CD4-positive, alpha-beta T cell treated with Interleukin-4 for 1 hour (primary cell): ENCODE data around the gene IKZF4.
A peak's percentile ranks its signal among the peaks of the same experiment; 100 is the strongest.
"Not testable (repeated sequence)": the region's sequence is repeated elsewhere in the genome, so short reads cannot be mapped to it uniquely, and the experiment has no call there.

Source experiments
- DNase-seq, 2 donors: peaks; one replicate each; pipeline ENCODE4 v3.0.0-alpha.2; 2020 to 2022

IKZF4 gene

GRCh38 chr12:56020423-56021184 lies at the start of gene IKZF4:
Gene IKZF4 (plus strand): TSS chr12:56021043. CDS start chr12:56021494, 451 bp downstream.
- peak in 1 of 2 donors; percentile 21 for DNase-seq

- DNase-seq, result no peak
These were observed 48.8 kb upstream of the IKZF4 start for GRCh38 chr12:55972042-55972441.

DNA sequence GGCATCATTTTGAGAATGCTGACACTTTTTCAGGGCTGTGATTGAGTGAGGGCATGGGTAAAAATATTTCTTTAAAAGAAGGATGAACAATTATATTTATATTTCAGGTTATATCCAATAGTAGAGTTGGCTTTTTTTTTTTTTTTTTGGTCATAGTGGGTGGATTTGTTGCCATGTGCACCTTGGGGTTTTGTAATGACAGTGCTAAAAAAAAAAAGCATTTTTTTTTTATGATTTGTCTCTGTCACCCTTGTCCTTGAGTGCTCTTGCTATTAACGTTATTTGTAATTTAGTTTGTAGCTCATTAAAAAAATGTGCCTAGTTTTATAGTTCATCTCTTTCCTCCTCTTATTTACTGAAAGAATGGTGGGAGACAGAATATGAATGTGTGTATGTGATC lies 48.4 kb upstream of the IKZF4 start:
- DNase-seq, result no peak

GRCh38 chr12:55972911-55973598 lies 47.8 kb upstream of the IKZF4 start:
- peak; percentile 35 to 61 for DNase-seq

DNA sequence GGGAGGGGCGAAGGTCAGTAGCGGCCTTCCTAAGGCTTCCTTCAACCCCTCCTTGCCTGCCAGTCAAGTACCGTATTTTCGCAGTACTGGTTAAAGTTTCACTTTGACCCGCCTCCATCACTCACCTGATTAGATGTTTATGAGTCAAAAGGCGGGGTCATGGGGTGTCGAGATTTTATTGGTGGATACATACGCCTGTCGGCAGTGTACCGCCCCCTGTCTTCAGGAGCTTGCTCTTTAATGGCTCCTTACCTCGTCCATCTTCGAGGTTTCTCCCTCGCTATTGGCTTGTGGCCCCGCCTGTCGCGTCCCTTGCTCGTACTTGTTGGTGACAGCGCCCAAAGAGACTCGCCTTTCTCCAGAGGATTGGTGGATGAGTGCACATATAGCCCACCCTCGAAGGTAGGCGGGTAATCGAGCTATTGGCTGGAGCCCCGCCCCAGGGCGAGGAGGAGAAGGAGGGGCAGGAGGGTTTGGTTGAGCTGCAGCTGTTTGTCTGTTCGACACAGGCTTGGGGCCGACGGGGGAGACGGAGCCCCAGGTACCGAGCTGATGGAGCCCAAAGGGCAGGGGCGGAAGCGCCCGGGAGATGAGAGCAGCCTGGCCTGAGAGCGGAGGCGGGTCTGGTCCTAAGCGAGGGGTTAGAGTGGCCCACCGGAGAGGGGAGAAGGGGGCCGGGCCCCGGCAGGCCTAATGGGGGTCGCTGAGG lies 47.1 kb upstream of the IKZF4 start, which contains the start of gene RAB5B:
RAB5B (plus strand) TSS at position 480 of the 709 bp plus-strand sequence. CDS start 12,883 bp downstream, outside the sequence.
- peak; percentile 100 for DNase-seq

DNA sequence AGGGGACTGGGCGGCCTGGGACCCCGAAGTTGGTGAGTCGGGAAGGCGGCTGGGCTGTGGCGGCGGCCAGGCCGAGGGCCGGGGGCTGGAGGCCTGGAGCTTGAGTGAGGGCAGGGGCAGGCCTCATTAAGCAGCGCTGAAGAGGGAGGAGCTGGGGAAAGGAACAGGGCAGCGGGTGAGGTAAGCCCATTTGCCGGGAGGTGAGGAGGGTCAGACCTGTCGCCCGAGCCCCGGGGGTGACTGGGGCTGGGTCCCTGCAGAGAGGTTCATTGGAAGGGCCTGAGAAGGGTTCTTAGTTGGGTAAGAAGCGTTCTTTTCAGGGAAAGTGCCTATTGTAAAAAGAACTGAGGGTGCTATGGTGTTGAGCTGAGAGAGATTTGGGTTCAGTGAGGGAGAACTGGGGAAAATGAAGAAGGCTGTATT lies 46.5 kb upstream of the IKZF4 start:
- DNase-seq, result peak; percentile 30 to 41

DNA sequence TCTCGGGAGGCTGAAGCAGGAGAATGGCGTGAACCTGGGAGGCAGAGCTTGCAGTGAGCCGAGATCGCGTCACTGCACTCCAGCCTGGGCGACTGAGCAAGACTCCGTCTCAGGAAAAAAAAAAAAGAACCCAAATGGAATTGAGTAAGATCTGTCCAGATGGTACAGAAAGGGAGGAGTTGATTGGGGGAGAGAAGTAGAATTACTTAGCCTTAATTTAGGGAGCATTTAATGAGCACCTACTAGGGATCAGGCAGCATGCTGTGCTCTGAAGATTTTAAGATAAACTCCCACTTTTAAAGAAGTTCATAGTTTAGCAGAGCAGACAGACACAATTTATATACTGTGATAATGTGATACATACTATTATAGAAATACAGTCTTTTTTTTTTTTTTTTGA lies 42.5 kb upstream of the IKZF4 start:
- no peak for DNase-seq

- no peak for DNase-seq
These were observed 41.8 kb upstream of the IKZF4 start for GRCh38 chr12:55979069-55979468.

- DNase-seq, result not testable (repeated sequence)
These were observed 39.0 kb upstream of the IKZF4 start for GRCh38 chr12:55981882-55982281.

DNA sequence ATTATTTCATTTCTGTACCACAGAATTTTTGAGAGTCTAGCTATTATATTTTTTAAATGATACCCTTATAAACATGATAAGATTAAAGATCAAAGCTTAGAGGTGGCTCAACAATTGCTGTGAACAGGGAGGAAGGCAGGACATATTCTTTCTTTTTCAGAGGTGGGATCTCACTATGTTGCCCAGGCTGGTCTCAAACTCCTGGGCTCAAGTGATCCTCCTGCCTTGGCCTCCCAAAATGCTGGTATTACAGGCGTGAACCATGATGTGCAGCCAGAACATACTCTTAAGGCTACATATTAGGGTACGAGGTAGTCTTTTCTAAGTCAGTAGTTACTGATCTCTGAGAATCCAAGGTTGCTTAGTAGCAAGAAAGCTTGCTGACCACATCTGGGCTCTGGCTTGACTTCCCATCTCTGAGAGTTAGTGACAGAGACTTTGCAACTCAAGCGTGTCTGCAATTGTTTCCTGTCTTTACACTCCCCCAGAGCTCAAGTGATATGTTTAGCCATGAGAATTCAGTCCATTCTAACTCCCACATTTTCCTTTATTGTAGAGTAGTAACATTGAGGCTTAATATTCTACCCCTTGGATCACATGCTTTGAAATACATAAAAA lies 38.4 kb upstream of the IKZF4 start:
- DNase-seq, result no peak

DNA sequence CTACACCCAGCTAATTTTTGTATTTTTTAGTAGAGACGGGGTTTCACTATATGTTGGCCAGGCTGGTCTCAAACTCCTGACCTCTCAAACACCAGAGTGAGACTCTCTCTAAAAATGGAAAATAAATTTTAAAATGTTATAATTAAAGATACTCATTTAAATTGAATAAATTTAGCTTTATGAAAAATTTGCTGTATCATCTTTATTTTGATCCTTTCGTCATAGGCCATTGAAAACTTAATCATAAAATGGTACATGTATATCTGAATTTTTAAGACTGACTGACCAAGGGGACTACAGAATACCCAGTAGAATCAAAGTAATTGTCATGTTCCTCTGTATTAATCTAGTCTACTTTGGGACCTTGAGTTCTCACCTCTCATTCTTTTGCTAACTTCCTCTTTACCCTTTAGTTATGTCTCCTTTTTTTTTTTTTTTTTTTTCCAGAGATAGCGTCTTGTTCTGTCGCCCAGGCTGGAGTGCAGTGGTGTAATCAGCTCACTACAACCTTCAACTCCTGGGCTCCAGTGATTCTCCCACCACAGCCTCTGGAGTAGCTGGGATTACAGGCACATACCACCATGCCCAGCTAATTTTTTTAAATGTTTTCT lies 37.5 kb upstream of the IKZF4 start:
- DNase-seq, result no peak

DNA sequence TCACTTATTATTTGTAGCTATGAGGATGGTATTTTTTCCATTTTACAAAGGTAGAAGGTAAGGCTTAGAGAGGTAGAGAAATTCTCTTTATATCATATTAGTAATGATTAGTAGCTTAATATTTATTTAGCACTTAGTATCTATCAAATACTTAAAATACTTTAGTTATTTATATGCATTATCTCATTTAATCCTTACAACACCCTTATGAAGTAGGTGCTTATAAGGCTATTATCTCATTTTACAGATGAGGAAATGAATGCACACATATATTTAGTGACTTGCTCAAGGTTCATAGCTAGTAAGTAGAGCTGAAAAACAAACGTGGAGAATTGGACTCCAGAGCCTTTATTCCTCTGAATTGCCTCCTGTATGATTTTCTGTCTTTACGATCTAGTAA lies 36.0 kb upstream of the IKZF4 start:
- no peak for DNase-seq

DNA sequence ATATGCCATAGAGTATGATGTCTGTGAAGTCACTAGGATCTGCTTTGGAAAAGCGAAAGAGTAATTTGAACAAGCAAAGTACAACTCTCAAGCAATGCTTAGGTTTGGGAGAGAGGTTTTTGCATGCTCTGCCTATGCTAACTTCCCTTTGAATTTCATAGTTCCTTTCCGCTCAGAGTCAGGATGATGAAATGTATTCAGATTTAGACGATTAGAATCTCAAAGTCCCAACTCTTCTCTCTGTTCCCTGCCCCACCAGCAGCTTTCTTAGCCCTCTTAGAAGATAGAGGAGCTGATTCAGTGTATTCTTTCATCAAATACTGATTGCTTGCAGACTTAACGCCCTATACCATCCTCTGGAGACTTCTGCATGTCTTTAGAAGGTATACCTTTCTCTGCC lies 35.5 kb upstream of the IKZF4 start:
- DNase-seq, result no peak

DNA sequence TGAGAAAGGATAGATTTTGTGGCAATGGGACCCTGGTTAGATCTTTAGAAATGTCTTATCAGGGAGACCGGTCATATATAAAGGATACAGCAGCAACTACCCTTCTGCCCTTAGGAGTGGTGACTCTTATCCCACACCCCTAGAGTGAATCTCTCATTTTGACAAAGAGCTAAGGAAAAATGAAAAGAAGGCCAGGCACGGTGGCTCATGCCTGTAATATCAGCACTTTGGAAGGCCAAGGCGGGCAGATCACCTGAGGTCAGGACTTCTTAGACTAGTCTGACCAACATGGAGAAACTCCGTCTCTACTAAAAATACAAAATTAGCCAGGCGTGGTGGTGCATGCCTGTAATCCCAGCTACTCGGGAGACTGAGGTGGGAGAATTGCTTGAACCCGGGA lies 34.9 kb upstream of the IKZF4 start:
- DNase-seq, result not testable (repeated sequence)

- no peak for DNase-seq
These were observed 29.7 kb upstream of the IKZF4 start for GRCh38 chr12:55991110-55991509.

DNA sequence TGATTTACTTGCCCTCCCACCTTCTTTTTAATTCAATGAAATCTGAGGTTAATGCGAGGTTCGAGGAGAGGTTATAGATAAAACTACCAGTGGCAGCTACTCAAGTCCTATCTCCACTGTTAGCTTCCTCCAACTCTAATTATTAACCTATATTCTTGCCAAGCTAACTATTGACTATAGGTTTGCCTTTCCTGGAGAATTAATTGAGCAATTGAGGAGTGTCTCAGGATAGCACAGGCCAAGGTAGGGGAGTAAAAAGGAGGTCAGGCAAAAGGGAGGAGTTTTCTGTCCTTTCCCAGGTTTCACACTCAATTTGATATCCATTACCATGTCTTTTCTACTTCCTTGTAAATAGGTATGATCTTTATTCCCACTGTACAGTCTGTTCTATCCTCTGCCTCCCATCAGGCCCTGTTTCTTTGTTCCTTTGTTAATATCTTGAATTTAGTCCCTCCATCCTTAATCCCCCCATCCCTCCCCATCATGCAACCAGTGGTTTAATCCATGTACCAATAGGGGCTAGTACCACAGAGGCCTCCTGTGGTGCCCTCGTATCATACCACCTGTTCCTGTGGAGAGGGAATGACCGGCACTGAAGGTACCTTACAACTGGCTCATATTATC lies 27.5 kb upstream of the IKZF4 start:
- no peak for DNase-seq

DNA sequence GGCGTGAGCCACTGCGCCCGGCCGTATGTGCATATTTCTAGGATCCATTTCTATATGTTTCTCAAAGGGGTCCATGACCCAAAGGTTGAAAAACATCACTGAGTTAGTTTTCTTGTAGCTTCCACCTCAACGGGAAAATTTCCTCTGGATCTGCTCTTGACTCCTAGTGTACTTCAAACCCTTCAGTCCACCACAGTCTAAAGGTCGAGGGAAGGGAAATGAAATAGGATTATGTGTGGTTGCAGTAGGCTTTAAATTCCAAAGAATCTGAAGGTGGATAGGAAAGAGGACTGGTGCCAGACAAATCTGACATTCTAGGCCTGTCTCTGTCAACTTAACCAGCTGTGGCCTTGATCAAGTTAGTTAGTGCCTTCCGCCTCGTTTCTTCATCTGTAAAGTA lies 25.5 kb upstream of the IKZF4 start:
- no peak for DNase-seq

- DNase-seq, result peak; percentile 74 to 83
These were observed 24.6 kb upstream of the IKZF4 start for GRCh38 chr12:55996201-55996714.

DNA sequence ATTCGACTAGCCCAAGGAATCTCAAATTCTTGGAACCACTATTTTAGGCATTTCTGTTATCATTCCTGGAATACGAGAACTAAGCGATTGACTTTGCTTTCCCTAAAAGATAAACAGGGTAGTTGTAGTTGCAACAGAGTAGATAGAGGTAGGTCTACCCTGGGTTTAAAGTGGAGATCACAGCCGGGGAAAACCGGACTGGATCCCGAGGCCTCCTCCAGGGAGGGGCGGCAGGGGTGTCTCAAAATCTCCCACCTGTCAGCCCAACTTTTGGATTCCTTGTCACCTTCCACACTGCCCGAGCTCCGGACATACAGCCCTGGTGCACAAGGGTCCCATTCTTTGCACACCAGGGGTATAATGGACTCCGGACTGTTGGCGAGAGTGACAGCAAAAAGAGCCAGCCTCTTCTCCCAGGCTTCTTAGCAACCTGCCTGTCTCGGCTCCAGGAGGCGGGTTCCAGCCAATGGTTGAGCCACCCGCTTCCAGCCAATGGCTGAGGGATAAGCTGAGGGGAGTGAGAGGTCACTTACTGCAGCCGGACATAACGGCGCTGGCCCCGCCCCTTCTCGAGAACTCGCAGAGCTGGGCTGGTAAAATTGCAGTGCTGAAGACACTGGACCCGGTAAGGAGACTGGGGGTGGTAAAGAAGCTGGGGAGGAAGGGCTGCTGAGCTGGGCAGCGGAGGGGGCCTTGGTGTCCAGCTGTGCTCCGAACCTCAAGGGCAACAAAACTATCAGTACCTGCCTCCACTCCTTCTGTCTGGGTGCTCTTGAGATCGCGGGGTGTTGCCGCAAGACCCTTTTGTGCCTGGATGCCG lies 23.9 kb upstream of the IKZF4 start, which contains the start of gene SUOX:
SUOX (plus strand) TSS at position 562 of the 820 bp plus-strand sequence. CDS start 4,946 bp downstream, outside the sequence.
- peak; percentile 48 to 84 for DNase-seq

- DNase-seq, result no peak
These were observed 23.3 kb upstream of the IKZF4 start for GRCh38 chr12:55997535-55997859.

DNA sequence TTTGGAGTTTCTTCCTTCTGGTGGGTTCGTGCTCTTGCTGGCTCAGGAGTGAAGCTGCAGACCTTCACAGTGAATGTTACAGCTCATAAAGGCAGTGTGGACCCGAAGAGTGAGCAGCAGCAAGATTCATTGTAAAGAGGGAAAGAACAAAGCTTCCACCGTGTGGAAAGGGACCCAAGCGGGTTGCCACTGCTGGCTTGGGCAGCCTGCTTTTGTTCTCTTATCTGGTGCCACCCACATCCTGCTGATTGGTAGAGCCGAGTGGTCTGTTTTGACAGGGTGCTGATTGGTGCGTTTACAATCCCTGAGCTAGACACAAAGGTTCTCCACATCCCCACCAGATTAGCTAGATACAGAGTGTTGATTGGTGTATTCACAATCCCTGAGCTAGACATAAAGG lies 21.3 kb upstream of the IKZF4 start:
- not testable (repeated sequence) for DNase-seq
